ENCODE measurements around the gene HES3.
A peak's percentile ranks its signal among the peaks of the same experiment; 100 is the strongest.
"Not testable (repeated sequence)": the region's sequence is repeated elsewhere in the genome, so short reads cannot be mapped to it uniquely, and the experiment has no call there.

HES3 gene

GRCh38 chr1:6207921-6208320 lies 36.1 kb upstream of the HES3 start:
- no peaks in the 10 kb centered on the region for H3K36me3 ChIP-seq (ENCODE audit: control insufficient read depth, insufficient read depth, low read length)
- H3K4me1 ChIP-seq (ENCODE audit: control insufficient read depth, insufficient read depth, low read length): peaks cover 12% of the 10 kb centered on the region
- no peak overlapping the region for H3K4me3 ChIP-seq (ENCODE audit: low read length)
- H3K27me3 ChIP-seq (ENCODE audit: control insufficient read depth, insufficient read depth, low read length): peaks cover 7% of the 10 kb centered on the region; the same call in 1 of the 2 replicates
- no peaks in the 10 kb centered on the region for H3K9me3 ChIP-seq (ENCODE audit: control insufficient read depth, insufficient read depth, low read length)
- no peak for DNase-seq (ENCODE audit: low read depth, low spot score)
- H3K27ac ChIP-seq (ENCODE audit: low read length): no peak overlapping the region
- WGBS (ENCODE audit: insufficient coverage, insufficient read length): no CpG with 5 or more reads among the region's 10 CpGs

DNA sequence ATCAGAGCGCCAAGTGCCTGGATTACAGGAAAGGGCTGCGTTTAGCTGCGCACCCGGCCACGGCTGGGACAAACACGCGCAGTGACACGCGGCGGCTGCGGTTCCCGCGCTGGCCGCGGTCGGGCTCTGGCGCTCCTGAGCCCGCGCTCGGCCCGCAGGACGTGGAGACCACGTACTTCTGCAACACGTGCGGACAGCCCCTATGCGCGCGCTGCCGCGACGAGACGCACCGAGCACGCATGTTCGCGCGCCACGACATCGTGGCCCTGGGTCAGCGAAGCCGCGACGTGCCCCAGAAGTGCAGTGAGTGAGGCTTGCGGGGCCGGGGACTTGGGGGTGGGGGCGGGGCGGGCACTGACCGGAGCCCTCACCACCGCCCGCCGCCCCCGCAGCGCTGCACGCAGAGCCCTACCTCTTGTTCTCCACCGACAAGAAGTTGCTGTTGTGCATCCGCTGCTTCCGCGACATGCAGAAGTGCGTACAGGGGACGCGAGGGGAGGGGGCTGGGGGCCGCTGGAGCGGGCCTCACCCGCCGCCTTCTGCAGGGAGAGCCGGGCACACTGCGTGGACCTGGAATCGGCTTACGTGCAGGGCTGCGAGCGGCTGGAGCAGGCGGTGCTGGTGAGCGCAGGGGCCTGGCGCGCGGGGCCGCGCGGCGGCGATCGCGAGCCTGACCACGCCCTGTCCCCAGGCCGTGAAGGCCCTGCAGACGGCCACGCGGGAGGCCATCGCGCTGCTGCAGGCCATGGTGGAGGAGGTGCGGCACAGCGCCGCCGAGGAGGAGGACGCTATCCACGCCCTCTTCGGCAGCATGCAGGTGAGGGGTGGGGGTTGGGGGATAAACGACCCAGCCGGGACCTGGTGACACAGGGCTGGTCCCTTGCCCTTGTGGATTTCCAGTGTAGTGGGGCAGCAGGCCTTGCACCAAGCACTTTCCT lies 35.0 kb upstream of the HES3 start:
- H3K36me3 ChIP-seq (ENCODE audit: control insufficient read depth, insufficient read depth, low read length): no peaks in the 10 kb centered on the region
- peaks cover 7% of the 10 kb centered on the region; the same call in 1 of the 2 replicates for H3K27me3 ChIP-seq (ENCODE audit: control insufficient read depth, insufficient read depth, low read length)
- no peaks in the 10 kb centered on the region for H3K9me3 ChIP-seq (ENCODE audit: control insufficient read depth, insufficient read depth, low read length)
- H3K4me3 ChIP-seq (ENCODE audit: low read length): peak overlapping the region; percentile 22; the same call in 1 of the 2 replicates
- no CpG with 5 or more reads among the region's 99 CpGs for WGBS (ENCODE audit: insufficient coverage, insufficient read length)
- no peak for DNase-seq (ENCODE audit: low read depth, low spot score)
- peaks cover 12% of the 10 kb centered on the region for H3K4me1 ChIP-seq (ENCODE audit: control insufficient read depth, insufficient read depth, low read length)
- no peak overlapping the region for H3K27ac ChIP-seq (ENCODE audit: low read length)

- no peak for DNase-seq (ENCODE audit: low read depth, low spot score)
- no CpG with 5 or more reads among the region's 17 CpGs for WGBS (ENCODE audit: insufficient coverage, insufficient read length)
These were observed 34.1 kb upstream of the HES3 start for GRCh38 chr1:6209661-6210580.

DNA sequence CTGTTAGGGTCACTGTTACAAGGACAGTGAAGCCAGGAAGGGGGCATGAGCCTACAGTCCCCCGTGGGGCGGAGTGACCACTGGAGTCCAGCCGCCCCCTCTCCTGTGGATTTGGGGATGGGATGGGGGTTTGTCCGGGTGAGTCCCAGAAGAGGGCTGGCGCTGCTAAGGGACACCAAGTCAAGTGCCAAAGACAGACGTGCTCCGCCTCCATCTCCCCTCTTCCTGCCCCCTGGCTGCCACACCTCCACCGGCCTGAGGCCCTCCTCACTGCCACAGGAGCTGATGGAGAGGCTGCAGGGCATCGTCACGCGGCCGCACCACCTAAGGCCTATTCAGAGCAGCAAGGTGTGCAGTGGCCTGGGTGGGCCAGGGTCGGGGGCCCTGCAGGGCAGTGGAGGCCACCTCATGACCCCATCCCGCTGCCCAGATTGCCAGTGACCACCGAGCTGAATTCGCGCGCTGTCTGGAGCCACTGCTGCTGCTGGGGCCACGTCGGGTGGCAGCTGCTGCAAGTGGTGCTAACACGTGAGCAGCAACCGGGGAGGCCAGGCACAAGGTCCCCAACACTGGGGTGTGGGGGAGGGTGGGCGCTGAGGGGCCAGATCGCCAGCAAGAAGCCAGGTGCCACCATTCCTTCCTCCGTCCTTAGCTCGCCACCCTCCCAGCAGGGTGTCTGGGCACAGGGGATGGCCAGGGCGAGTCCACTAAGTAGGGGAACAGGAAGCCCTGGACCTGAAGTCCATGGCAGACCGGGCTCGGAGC lies 33.2 kb upstream of the HES3 start:
- H3K4me3 ChIP-seq (ENCODE audit: low read length): no peak overlapping the region
- H3K9me3 ChIP-seq (ENCODE audit: control insufficient read depth, insufficient read depth, low read length): no peaks in the 10 kb centered on the region
- peaks cover 7% of the 10 kb centered on the region; the same call in 1 of the 2 replicates for H3K27me3 ChIP-seq (ENCODE audit: control insufficient read depth, insufficient read depth, low read length)
- no peak overlapping the region for H3K27ac ChIP-seq (ENCODE audit: low read length)
- no peaks in the 10 kb centered on the region for H3K36me3 ChIP-seq (ENCODE audit: control insufficient read depth, insufficient read depth, low read length)
- WGBS (ENCODE audit: insufficient coverage, insufficient read length): no CpG with 5 or more reads among the region's 29 CpGs
- peaks cover 12% of the 10 kb centered on the region for H3K4me1 ChIP-seq (ENCODE audit: control insufficient read depth, insufficient read depth, low read length)
- DNase-seq (ENCODE audit: low read depth, low spot score): no peak

More at GRCh38 chr1:6209661-6210580, 34.1 kb upstream of the HES3 start:
- Histone ChIP-seq H3K9me3 (ENCODE audit: control insufficient read depth, insufficient read depth, low read length) (no peaks in the 10 kb centered on the region), H3K4me1 (ENCODE audit: control insufficient read depth, insufficient read depth, low read length) (peaks cover 12% of the 10 kb centered on the region), H3K27me3 (ENCODE audit: control insufficient read depth, insufficient read depth, low read length) (peaks cover 7% of the 10 kb centered on the region; the same call in 1 of the 2 replicates), H3K27ac (ENCODE audit: low read length) (no peak overlapping the region), H3K36me3 (ENCODE audit: control insufficient read depth, insufficient read depth, low read length) (no peaks in the 10 kb centered on the region), H3K4me3 (ENCODE audit: low read length) (peak overlapping the region; percentile 22; the same call in 1 of the 2 replicates)

- no peak overlapping the region for H3K4me3 ChIP-seq (ENCODE audit: low read length)
- peaks cover 12% of the 10 kb centered on the region for H3K4me1 ChIP-seq (ENCODE audit: control insufficient read depth, insufficient read depth, low read length)
- H3K9me3 ChIP-seq (ENCODE audit: control insufficient read depth, insufficient read depth, low read length): no peaks in the 10 kb centered on the region
- no CpG with 5 or more reads among the region's 16 CpGs for WGBS (ENCODE audit: insufficient coverage, insufficient read length)
- no peak overlapping the region for H3K27ac ChIP-seq (ENCODE audit: low read length)
- no peak for DNase-seq (ENCODE audit: low read depth, low spot score)
- H3K27me3 ChIP-seq (ENCODE audit: control insufficient read depth, insufficient read depth, low read length): peaks cover 6% of the 10 kb centered on the region; the same call in 1 of the 2 replicates
- H3K36me3 ChIP-seq (ENCODE audit: control insufficient read depth, insufficient read depth, low read length): no peaks in the 10 kb centered on the region
These were observed 32.2 kb upstream of the HES3 start for GRCh38 chr1:6211731-6212130.

- Histone ChIP-seq H3K4me1 (ENCODE audit: control insufficient read depth, insufficient read depth, low read length) (peaks cover 12% of the 10 kb centered on the region), H3K4me3 (ENCODE audit: low read length) (no peak overlapping the region), H3K27me3 (ENCODE audit: control insufficient read depth, insufficient read depth, low read length) (peaks cover 4% of the 10 kb centered on the region; the same call in 1 of the 2 replicates), H3K27ac (ENCODE audit: low read length) (no peak overlapping the region), H3K9me3 (ENCODE audit: control insufficient read depth, insufficient read depth, low read length) (no peaks in the 10 kb centered on the region), H3K36me3 (ENCODE audit: control insufficient read depth, insufficient read depth, low read length) (no peaks in the 10 kb centered on the region)
- WGBS (ENCODE audit: insufficient coverage, insufficient read length): no CpG with 5 or more reads among the region's 20 CpGs
- no peak for DNase-seq (ENCODE audit: low read depth, low spot score)
These were observed 31.6 kb upstream of the HES3 start for GRCh38 chr1:6212193-6212959.

GRCh38 chr1:6218375-6219164 lies 25.4 kb upstream of the HES3 start:
- H3K9me3 ChIP-seq (ENCODE audit: control insufficient read depth, insufficient read depth, low read length): no peaks in the 10 kb centered on the region

DNA sequence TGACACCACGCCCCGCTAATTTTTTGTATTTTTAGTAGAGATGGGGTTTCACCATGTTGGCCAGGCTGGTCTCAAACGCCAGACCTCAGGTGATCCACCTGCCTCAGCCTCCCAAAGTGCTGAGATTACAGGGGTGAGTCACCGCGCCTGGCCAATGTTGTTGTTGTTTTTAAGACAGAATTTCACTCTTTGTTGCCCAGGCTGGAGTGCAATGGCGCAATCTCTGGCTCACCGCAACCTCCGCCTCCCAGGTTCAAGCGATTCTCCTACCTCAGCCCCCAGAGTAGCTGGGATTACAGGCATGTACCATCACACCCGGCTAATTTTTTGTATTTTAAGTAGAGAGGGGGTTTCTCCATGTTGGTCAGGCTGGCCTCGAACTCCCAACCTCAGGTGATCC lies 24.3 kb upstream of the HES3 start:
- H3K27ac ChIP-seq (ENCODE audit: low read length); H3K4me1 ChIP-seq (ENCODE audit: control insufficient read depth, insufficient read depth, low read length); H3K27me3 ChIP-seq (ENCODE audit: control insufficient read depth, insufficient read depth, low read length); DNase-seq (ENCODE audit: low read depth, low spot score); H3K9me3 ChIP-seq (ENCODE audit: control insufficient read depth, insufficient read depth, low read length); H3K4me3 ChIP-seq (ENCODE audit: low read length): not testable (repeated sequence)
- no CpG with 5 or more reads among the region's 11 CpGs for WGBS (ENCODE audit: insufficient coverage, insufficient read length)
- H3K36me3 ChIP-seq (ENCODE audit: control insufficient read depth, insufficient read depth, low read length): peaks cover 14% of the 10 kb centered on the region

More at GRCh38 chr1:6218375-6219164, 25.4 kb upstream of the HES3 start:
- Histone ChIP-seq H3K27ac (ENCODE audit: low read length) (no peak overlapping the region), H3K4me1 (ENCODE audit: control insufficient read depth, insufficient read depth, low read length) (no peaks in the 10 kb centered on the region), H3K36me3 (ENCODE audit: control insufficient read depth, insufficient read depth, low read length) (peaks cover 6% of the 10 kb centered on the region), H3K4me3 (ENCODE audit: low read length) (no peak overlapping the region), H3K27me3 (ENCODE audit: control insufficient read depth, insufficient read depth, low read length) (no peaks in the 10 kb centered on the region)
- DNase-seq (ENCODE audit: low read depth, low spot score): no peak
- no CpG with 5 or more reads among the region's 16 CpGs for WGBS (ENCODE audit: insufficient coverage, insufficient read length)

DNA sequence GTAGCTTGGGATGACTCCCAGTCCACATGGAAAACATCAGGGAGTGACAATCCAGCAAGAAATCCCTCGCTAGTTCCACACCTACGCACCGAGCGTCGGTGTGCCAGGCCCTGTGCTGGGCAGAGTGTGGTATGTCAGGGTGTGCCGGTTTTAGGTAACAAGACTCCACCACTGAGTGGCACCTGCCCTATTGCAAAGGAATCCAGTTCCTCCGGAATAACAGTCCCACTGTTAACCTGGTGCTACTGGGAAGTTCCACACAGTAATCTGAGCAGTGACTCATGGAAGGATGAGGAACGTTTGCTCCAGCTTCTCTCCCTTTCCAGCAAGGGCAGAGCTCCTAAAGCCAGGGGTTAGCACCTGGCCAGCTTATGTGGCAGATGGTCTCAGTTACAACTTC lies 23.7 kb upstream of the HES3 start:
- DNase-seq (ENCODE audit: low read depth, low spot score): no peak
- no CpG with 5 or more reads among the region's 8 CpGs for WGBS (ENCODE audit: insufficient coverage, insufficient read length)
- Histone ChIP-seq H3K4me3 (ENCODE audit: low read length) (no peak overlapping the region), H3K27ac (ENCODE audit: low read length) (no peak overlapping the region), H3K9me3 (ENCODE audit: control insufficient read depth, insufficient read depth, low read length) (no peaks in the 10 kb centered on the region), H3K4me1 (ENCODE audit: control insufficient read depth, insufficient read depth, low read length) (no peaks in the 10 kb centered on the region), H3K36me3 (ENCODE audit: control insufficient read depth, insufficient read depth, low read length) (peaks cover 20% of the 10 kb centered on the region), H3K27me3 (ENCODE audit: control insufficient read depth, insufficient read depth, low read length) (no peaks in the 10 kb centered on the region)

All from iPS DF 6.9 (cell line).